Activated CD8-positive, alpha-beta memory T cell treated with anti-CD3 and anti-CD28 coated beads, Interleukin-2, amount 50 U/mL, for 4 hours (primary cell): ENCODE data around the gene MAML3.
A peak's percentile ranks its signal among the peaks of the same experiment; 100 is the strongest.

Experiments used
- DNase-seq: peaks from one replicate; pipeline ENCODE4 v3.0.0-alpha.2; 2020

MAML3 gene

DNA sequence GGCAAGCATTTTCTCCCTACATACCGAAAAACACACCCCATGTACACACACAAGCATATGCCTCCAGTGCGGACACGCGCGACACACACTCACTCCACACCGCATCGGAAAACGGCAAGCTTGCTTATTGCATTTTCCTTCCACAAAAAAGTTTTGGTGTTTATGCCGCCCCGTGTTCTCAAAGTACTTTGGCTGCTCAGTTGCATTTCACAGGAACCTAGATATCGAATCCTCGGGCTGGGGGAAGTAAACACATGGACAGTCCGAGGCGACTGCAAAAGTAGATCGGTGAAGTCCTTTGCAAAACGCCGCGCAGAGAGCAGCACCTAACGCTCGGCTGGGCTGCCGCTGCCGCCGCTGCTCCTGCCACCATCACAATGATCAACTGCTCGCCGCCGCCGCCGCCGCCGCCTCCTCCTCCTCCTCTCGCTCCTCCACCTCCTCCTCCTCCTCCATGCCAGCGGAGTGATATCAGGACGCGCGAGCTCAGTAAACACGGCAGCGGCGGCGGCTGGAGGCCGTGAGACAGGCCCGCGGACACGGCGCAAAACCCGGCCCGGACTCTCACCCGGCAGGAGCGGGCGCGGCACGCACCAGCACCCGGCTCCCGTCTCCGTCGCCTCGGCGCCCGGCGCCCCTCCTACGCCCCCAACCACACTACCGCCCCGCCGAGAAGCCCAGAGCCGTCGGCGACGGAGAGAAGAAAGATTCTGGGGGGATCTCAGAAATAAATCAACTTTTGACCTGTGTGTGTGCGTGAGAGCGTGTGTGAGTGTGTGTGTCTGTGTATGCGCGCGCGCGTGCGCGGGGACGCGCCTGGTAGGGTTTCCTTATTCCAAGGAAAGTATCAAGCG is at the start of gene MAML3:
MAML3 (minus strand) TSS at position 467 of the 854 bp plus-strand sequence. CDS start 857 bp downstream, outside the sequence.
- peak; percentile 81 for DNase-seq

GRCh38 chr4:140198942-140199341 is 45.0 kb upstream of the MAML3 start:
- DNase-seq: no peak

- DNase-seq: no peak
Observed at GRCh38 chr4:140195806-140196205, 41.8 kb upstream of the MAML3 start.

DNA sequence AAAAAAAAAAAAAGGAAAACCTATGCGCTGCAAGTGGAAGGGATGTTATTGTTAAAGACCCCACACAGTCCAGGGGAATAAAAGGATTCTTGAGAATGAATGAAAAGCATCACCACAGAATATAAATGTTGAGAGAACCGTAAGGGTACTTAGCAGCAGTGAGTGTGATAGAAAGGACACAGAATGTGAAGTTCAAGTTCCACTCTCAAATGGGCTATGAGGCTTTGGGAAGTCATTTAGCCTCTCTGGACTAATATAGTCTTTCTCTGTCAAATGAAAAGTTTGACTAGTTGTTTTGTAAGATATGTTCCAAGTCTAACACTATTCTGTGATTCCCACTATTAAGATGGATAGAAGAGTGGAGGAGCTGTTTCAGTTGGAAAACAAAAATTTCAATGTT is 35.8 kb upstream of the MAML3 start:
- no peak for DNase-seq

GRCh38 chr4:140188975-140189374 is 35.0 kb upstream of the MAML3 start:
- DNase-seq: no peak

GRCh38 chr4:140187316-140187695 is 33.3 kb upstream of the MAML3 start:
- DNase-seq: no peak

DNA sequence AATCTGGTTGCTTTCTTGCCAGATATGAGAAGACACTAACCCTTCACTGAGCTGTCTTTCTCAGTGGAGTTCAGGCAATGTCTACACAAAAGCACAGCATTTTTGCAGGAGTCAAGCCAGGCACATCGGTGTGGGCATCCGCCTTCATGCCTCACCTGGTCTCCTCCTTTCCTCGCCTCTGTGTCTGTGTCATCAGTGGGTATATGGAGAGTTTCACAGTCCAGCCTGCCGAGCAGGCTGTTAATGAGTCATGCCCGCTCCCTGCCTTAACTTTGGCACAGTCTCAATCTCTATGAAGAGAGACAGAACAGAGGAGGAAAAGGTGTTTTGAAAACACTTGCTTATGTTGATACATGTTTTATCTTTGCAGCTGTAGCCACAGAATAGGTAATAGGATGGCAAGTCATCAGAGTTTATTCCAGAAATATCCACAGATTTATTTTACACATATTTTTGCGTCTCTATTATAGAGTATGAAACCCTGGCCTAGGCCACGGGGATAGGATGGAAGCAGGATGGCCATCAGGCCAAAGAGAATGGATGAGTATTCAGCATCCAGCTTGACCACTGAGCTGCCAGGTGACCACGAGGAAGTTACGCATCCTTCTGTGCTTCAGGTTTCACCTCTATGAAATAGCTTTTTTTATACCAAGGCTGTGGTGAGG is 32.8 kb upstream of the MAML3 start:
- no peak for DNase-seq

DNA sequence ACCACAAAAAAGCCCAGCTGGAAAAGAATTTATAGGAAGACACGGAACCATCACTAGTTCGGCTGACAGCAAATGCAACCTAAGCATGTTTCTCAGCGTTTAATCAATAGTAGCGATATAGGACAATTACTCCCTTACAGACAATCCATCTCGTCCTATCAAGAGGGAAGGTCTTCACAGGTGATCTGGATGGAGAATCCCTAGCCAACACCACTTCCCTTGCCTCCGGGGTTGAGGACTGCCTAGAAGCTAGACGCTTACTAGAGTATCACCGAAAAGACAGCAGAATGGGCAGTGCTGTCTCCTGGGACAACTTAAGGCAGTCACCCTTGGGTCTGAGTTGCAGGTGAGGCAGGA is 32.1 kb upstream of the MAML3 start:
- no peak for DNase-seq

DNA sequence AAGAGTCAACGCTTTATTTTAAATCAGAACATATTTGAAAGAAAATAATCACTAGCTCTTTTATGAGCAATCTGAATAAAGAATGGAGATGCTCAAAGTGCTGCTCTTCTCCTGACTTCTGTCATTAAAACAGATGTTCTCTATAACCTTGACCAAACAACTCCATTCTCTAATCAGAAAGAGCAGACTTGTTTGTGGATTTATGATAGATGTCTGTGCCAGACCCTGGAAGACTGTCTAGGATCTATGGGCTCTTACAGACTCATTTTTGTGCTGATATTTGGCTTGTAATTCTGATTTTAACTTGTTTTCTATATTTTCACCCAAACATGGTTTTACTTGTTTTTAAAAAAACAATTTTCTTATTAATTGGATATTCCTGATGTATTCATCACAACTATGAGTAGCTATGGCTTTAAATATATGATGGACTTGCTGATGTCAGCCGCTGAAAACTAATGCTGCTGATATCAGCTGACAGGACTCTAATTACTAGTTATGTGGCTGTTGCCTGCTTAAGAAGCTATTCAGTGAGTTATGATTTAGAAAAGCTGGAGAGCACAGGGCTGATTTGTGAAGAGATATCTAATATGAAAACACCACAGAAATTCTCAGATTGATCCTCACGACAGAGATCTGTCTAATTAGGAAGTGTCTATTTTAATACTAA is 31.6 kb upstream of the MAML3 start:
- DNase-seq: no peak

DNA sequence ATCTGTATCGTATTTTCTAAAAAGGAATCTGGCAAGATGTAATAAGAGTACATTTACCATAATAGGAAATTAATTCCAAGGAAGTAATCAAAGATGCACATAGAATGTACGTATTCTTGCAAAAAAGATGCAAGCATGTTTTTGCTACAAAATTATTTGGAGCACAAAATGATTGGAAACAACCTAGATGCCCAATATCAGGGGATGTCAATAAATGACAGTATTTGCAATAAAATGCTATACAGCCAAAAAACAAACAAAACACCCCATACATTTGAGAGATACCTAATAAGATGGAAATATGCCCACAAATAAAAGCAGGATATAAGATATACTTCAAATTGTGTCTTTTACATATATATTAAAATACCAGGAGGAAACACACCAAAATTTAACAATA is 29.3 kb upstream of the MAML3 start:
- no peak for DNase-seq

GRCh38 chr4:140180577-140180976 is 26.6 kb upstream of the MAML3 start:
- no peak for DNase-seq

DNA sequence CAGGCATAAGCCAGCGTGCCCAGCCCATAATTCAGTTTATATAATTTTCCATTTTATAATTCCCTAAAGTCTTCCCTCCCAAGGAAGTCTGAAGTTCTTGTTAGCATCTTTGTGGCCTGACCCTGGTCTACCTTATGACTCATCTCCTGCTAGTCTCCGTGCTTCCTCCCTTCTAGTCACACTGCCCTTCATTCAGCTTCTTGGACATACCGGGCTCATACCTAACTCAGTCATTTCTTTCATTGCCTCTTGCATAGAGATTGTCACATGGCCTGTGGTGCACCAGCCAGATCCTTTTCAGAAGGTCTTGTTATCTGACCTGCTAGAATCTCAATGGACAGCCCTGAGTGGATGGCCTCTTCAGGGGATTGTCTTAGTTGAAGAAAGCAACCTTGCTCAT is 22.8 kb upstream of the MAML3 start:
- DNase-seq: no peak

- no peak for DNase-seq
Observed at GRCh38 chr4:140174543-140174942, 20.6 kb upstream of the MAML3 start.

GRCh38 chr4:140172960-140173359 is 19.0 kb upstream of the MAML3 start:
- no peak for DNase-seq

DNA sequence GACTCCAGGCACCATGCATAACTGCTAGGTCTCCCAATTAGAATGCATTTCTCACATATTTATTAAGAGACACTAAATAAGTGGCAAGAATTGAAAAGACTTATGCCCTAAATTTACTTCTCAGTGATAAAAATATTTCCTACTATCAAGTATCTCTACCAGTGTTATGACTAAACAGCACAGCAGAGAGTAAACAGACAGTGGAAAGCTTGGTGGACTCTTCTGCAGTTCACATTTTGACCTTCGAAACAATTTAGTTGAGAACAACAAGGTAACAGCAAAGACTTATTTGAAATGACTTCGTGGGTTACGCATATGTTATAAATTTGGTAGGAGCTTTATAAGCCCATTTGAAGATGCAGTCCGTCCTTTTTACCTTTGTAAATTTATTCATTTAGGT is 16.3 kb upstream of the MAML3 start:
- no peak for DNase-seq

DNA sequence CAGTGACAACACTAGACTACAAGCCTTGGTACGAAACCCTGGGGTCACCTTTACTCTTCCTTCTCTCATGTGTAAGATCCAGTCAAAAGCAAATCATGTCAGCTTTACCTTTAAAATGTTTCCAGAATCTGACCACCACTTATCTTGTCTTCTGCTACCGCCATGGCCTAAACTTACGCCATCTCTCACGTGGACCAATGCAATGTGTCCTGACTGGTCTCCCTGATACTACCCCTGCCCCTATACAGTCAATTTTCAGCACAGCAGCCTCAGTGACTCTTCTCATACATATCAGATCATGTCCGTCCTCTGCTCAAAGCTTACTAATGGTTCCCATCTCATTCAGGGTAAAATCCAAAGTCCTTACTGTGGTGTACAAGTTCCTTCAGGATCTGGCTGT is 15.0 kb upstream of the MAML3 start:
- no peak for DNase-seq

DNA sequence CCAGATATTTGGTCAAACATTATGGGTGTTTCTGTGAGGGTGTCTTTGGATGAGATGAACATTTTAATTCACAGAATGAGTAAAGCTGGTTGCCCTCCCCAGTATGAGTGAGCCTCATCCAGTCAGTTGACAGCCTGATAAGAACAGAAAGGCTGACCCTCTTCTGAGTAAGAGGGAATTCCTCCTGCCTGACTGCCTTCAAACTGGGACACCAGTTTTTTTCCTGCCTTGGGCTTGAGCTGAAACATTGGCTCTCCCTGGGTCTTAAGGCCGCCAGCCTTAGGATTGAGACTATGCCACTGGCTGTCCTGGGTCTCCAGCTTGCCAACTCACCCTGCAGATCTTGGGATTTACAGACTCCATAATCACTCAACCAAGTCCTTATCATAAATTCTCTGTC is 14.5 kb upstream of the MAML3 start:
- no peak for DNase-seq

- DNase-seq: no peak
Observed at GRCh38 chr4:140163029-140163810, 9.2 kb upstream of the MAML3 start.

DNA sequence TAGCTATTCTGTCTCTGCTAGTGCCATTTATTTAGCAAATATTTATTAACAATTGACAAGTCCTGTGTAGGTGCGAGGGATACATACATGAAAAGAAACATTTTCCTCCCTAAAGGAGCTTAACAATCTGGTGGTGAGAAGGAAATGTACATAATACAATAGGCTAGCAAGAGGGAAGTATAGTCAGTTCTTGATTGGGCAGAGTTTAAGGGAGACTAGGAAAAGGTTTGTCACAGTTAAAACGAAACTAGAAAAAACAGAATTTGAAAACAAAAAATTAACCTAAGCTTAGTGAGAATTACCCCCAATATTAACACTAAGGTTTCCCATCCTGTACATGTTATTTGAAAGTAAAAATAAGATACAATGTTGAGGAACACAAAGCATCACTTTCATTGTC is 8.6 kb upstream of the MAML3 start:
- DNase-seq: no peak

GRCh38 chr4:140158365-140159030 is 4.5 kb upstream of the MAML3 start:
- DNase-seq: no peak

GRCh38 chr4:140157341-140157740 is 3.4 kb upstream of the MAML3 start:
- no peak for DNase-seq

DNA sequence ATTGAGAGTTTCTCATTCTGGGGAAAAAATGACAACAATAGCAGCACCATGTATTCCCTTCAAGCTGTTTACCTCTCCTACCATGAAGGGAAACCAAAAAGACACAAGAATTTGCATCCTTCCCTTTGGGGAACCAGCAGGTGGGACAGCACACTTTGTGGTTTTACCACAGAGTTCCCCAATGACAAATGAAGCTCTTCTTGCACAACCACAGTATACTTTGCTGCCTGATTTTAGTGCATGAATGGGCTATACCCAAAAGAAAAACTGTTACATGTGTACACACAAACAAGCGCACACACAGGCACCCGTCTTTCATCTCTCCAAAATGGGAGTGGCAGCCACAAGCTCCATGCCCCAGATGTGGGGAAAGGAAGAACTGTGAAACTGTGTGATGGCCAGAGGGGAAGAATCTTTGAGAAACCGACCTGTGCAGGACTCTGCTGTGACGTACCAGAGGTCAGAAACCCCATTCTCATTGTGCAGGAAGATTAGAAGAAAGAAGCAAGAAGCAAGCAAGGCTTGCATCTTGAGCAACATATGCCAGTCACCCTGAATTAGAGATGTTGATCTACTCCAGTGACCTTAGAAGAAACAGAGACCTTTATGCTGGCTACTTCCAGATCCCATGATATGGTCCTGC is 2.7 kb upstream of the MAML3 start:
- DNase-seq: peak; percentile 20
